Measurements from ENCODE around the gene PAX7. TPM values are rescaled to one million over a fixed set of nuclear protein-coding genes. Genes with fewer than 3 reads are reported as not detected.

The PAX7 gene
- total and polyA plus RNA-seq, 2 of the 4 experiments (the other 2 are of a cell fraction): not detected

- CTCF ChIA-PET: no interaction called here
- BruUV-seq (replicated peaks): no TSS peak
- 50% methylated on average over 1 of the region's 7 CpGs; no CpG with 5 or more reads in 1 of the 2 experiments for WGBS, 2 experiments (ENCODE audit: extremely low coverage in 2 of 2, insufficient read length in 1 of 2)
Observed at GRCh38 chr1:18734461-18735223, 104.0 kb downstream of the PAX7 start.

More at GRCh38 chr1:18734461-18735223, 104.0 kb downstream of the PAX7 start:
- Histone ChIP-seq H3K4ac (ENCODE audit: low read depth, low read length) (no peak overlapping the region), H2AFZ (replicated peaks; ENCODE audit: low read length, poor library complexity) (no peak overlapping the region), H2AK9ac (replicated peaks; ENCODE audit: low read depth, low read length, poor library complexity) (no peak overlapping the region), H3K23ac (ENCODE audit: low read depth, low read length) (no peak overlapping the region), H4K91ac (ENCODE audit: insufficient read depth, low read depth, low read length) (no peak overlapping the region), H3K18ac (ENCODE audit: low read depth, low read length) (no peak overlapping the region), H3K4me2 (ENCODE audit: low read depth, low read length) (no peak overlapping the region), H3K36me3 (ENCODE audit: control insufficient read depth, insufficient read depth, low read length) (no peaks in the 10 kb centered on the region), H3K27me3 (ENCODE audit: control insufficient read depth, insufficient read depth, low read length) (peaks cover 4% of the 10 kb centered on the region; the same call in 1 of the 2 replicates), H2BK5ac (ENCODE audit: low read depth, low read length, poor library complexity, severe bottlenecking) (no peak overlapping the region), H3K9ac (ENCODE audit: low read depth, low read length) (no peak overlapping the region), H2BK120ac (ENCODE audit: low read depth, low read length) (no peak overlapping the region), H4K8ac (ENCODE audit: low read depth in 2 of 2, low read length in 2 of 2) (no peak overlapping the region), H2BK20ac (ENCODE audit: low read depth, low read length) (no peak overlapping the region), H3K27ac (ENCODE audit: insufficient read depth, low read length) (no peak overlapping the region), H2BK15ac (ENCODE audit: low read depth, low read length) (no peak overlapping the region), H3K14ac (replicated peaks; ENCODE audit: low read depth, low read length) (no peak overlapping the region), H3K56ac (ENCODE audit: extremely low read depth, insufficient read depth, low read length) (no peak overlapping the region), H3K4me3 (ENCODE audit: insufficient read depth, low read depth, low read length) (no peak overlapping the region), H4K20me1 (ENCODE audit: insufficient read depth, low read length) (no peaks in the 10 kb centered on the region; the same call in 1 of the 2 replicates), H2AK5ac (ENCODE audit: low read depth, low read length) (no peak overlapping the region), H4K5ac (ENCODE audit: low read depth, low read length) (no peak overlapping the region), H3K9me1 (ENCODE audit: insufficient read depth, low read length) (no peaks in the 10 kb centered on the region), H3K9me3 (ENCODE audit: control insufficient read depth, insufficient read depth, low read length) (no peaks in the 10 kb centered on the region), H3K79me1 (ENCODE audit: low read depth in 1 of 2, low read length in 2 of 2) (no peaks in the 10 kb centered on the region), H3K4me1 (ENCODE audit: control insufficient read depth, insufficient read depth, low read length) (no peaks in the 10 kb centered on the region)
- POLR2A ChIA-PET (ENCODE audit: unreplicated experiment): no interaction called here
- no peak for ATAC-seq (ENCODE audit: low read depth)
- in situ Hi-C loops (cut with MboI; ENCODE audit: low sequenced_read_pairs): no loop called here
- intact Hi-C loops (cut with micrococcal nuclease): no loop called here
- TF ChIP-seq RFX5 (IDR thresholded peaks at IDR 0.05; ENCODE audit: low read depth, low read length) (no peak), RAD21 (IDR thresholded peaks at IDR 0.05; ENCODE audit: low read length) (no peak), POLR2A (IDR thresholded peaks at IDR 0.05; ENCODE audit: low read depth, low read length) (no peak), FOS (IDR thresholded peaks at IDR 0.05; ENCODE audit: low read depth, low read length) (no peak), MAZ (IDR thresholded peaks at IDR 0.05; ENCODE audit: borderline replicate concordance, low read depth, low read length) (no peak), USF2 (IDR thresholded peaks at IDR 0.05; ENCODE audit: low read depth, low read length) (no peak), MAFK (IDR thresholded peaks at IDR 0.05; ENCODE audit: low read depth, low read length) (no peak), MXI1 (IDR thresholded peaks at IDR 0.05; ENCODE audit: borderline replicate concordance, low read depth, low read length) (no peak)
- dilution Hi-C loops (cut with HindIII; ENCODE audit: low sequenced_read_pairs, unreplicated experiment): no loop called here
- no peak for DNase-seq

All from IMR-90 (cell line).